Measurements from ENCODE around the gene PNCK.
"Not testable (repeated sequence)": the region's sequence is repeated elsewhere in the genome, so short reads cannot be mapped to it uniquely, and the experiment has no call there.

Gene PNCK

DNA sequence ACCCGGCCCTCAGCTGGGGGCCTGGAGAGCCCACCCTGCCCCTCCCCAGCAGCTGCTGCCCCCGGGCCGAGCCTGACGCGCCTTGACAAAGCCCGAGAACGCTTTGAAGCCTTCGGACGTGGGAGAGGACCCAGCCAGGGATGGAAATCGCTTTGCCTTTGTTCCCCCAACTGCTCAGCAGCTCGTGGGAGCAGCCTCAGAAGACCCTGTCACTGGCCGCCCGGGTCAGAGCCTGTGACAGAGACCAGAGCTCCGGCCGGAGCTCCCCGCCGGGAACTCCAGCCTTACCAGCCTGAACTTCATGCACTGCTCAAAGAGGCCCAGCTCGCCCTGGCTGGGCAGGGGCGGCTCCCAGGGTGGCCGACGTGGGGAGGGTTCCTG is 11.5 kb upstream of the PNCK start:
- Histone ChIP-seq H3K9me3 (no peaks in the 10 kb centered on the region), H3K27me3 (no peaks in the 10 kb centered on the region), H3K4me3 (ENCODE audit: low read depth, low read length) (no peak overlapping the region), H3K4me1 (no peaks in the 10 kb centered on the region), H3K36me3 (no peaks in the 10 kb centered on the region)
- no peak for DNase-seq
- TF ChIP-seq, protein P1, sequence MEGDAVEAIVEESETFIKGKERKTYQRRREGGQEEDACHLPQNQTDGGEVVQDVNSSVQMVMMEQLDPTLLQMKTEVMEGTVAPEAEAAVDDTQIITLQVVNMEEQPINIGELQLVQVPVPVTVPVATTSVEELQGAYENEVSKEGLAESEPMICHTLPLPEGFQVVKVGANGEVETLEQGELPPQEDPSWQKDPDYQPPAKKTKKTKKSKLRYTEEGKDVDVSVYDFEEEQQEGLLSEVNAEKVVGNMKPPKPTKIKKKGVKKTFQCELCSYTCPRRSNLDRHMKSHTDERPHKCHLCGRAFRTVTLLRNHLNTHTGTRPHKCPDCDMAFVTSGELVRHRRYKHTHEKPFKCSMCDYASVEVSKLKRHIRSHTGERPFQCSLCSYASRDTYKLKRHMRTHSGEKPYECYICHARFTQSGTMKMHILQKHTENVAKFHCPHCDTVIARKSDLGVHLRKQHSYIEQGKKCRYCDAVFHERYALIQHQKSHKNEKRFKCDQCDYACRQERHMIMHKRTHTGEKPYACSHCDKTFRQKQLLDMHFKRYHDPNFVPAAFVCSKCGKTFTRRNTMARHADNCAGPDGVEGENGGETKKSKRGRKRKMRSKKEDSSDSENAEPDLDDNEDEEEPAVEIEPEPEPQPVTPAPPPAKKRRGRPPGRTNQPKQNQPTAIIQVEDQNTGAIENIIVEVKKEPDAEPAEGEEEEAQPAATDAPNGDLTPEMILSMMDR (IDR thresholded peaks at IDR 0.05; ENCODE audit: low read depth, low read length), result no peak

DNA sequence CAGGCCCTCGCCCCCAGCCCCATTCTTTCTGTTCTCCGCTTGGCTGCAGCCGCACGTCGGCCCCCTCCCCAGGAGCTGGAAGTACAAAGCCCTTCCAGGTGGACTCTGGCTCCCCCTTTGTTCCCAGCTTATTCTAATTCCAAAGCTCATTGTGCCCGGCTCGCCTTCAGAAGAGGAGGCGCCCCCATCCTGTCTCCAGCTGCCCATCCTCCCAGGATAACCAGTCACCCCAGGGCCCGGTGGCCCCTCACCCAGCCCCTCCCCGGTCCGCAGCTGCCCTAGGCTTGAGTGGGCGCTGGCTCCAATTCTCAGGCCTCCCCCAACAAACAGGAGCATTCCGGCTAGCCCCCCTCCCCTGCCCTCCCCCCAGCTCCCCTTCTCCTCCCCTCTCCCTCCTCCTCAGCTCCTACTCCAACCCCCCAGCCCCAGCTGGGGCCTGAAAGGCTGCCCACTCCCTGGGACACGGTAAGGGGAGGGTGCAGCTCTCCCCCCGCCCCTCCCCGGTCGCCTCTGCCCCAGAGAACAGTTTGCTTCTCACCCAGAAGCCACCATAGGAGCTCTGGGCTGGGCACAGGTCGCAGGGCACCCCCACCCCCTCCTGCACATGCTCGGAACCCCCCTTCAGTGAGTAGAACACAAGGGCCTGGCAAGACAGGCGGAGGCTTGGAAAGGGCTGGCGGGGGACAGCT is 11.0 kb upstream of the PNCK start:
- Histone ChIP-seq H3K27me3 (no peaks in the 10 kb centered on the region), H3K4me1 (no peaks in the 10 kb centered on the region), H3K36me3 (no peaks in the 10 kb centered on the region), H3K4me3 (ENCODE audit: low read depth, low read length) (no peak overlapping the region), H3K9me3 (no peaks in the 10 kb centered on the region)
- no peak for DNase-seq
- TF ChIP-seq, protein P1 (IDR thresholded peaks at IDR 0.05; ENCODE audit: low read depth, low read length), result no peak

DNA sequence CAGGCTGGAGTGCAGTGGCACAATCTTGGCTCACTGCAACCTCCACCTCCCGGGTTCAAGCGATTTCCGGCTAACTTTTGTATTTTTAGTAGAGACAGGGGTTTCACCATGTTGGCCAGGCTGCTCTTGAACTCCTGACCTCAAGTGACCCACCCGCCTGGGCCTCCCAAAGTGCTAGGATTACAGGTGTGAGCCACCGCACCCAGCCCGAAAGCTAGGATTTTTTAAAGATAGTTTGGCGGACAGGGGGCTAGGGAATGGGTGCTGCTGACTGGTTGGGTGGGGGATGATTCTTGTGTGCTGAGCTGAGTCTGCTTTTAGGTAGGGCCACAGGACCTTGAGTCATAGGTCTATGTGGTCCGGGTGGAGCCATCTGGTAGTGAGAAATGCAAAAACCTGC is 9.9 kb upstream of the PNCK start:
- H3K9me3 ChIP-seq; H3K36me3 ChIP-seq; DNase-seq; H3K4me3 ChIP-seq (ENCODE audit: low read depth, low read length); H3K27me3 ChIP-seq; H3K4me1 ChIP-seq: not testable (repeated sequence)

DNA sequence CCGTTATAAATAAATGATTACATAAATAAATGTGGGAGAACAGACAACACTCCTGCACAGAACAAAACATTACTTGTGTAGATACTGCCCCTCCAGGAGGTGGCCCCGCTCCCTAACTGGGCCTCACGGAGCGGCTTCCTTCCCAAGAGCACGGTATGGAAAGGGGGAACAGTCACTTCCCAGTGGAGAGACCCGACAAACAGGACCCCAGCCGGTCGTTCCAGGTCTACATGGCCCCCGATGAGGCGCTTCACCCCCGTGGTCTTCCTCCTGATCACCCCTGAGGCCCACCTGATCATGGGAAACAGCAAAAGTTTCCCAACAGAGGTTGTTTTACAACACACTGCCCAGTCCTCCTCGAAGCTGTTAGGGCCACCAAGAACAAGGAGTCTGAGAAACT is 7.6 kb upstream of the PNCK start:
- TF ChIP-seq, protein P1 (IDR thresholded peaks at IDR 0.05; ENCODE audit: low read depth, low read length), result no peak
- Histone ChIP-seq H3K36me3 (no peaks in the 10 kb centered on the region), H3K4me3 (ENCODE audit: low read depth, low read length) (no peak overlapping the region), H3K27me3 (no peaks in the 10 kb centered on the region), H3K4me1 (no peaks in the 10 kb centered on the region), H3K9me3 (no peaks in the 10 kb centered on the region)
- DNase-seq, result no peak

DNA sequence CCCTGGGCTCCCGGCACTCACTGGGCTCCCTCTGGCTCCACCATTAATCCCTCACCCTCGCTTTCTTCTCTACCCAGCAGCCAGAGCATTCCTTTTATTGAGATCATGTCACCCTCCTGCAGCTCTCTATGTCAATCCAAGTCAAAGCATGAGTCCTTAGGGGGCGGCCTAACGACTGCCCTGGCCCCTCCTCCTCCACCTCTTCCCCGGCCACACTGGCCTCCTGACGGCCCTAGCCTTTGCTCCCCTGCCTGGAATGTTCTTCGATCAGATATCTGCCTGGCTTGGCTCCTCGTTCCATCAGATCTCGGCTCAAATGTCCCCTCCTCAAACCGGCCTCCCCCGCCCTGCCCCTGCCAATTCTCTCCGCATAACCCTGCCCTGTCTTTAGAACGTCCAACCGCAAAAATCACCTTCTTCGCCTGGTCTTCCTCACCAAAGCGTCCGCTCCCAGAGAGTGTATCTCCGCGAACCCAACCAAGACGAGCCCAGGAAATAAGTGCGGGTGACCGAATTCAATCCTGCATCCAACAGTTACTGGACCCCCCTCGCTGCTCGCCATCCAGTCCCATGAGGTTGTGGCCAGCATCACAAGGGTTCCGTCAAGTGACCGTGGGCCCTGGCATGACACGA is 722 bp upstream of the PNCK start:
- TF ChIP-seq, protein P1 (IDR thresholded peaks at IDR 0.05; ENCODE audit: low read depth, low read length), result no peak
- no peak for DNase-seq
- Histone ChIP-seq H3K4me1 (no peaks in the 10 kb centered on the region), H3K27me3 (no peaks in the 10 kb centered on the region), H3K36me3 (no peaks in the 10 kb centered on the region), H3K4me3 (ENCODE audit: low read depth, low read length) (no peak overlapping the region), H3K9me3 (no peaks in the 10 kb centered on the region)

DNA sequence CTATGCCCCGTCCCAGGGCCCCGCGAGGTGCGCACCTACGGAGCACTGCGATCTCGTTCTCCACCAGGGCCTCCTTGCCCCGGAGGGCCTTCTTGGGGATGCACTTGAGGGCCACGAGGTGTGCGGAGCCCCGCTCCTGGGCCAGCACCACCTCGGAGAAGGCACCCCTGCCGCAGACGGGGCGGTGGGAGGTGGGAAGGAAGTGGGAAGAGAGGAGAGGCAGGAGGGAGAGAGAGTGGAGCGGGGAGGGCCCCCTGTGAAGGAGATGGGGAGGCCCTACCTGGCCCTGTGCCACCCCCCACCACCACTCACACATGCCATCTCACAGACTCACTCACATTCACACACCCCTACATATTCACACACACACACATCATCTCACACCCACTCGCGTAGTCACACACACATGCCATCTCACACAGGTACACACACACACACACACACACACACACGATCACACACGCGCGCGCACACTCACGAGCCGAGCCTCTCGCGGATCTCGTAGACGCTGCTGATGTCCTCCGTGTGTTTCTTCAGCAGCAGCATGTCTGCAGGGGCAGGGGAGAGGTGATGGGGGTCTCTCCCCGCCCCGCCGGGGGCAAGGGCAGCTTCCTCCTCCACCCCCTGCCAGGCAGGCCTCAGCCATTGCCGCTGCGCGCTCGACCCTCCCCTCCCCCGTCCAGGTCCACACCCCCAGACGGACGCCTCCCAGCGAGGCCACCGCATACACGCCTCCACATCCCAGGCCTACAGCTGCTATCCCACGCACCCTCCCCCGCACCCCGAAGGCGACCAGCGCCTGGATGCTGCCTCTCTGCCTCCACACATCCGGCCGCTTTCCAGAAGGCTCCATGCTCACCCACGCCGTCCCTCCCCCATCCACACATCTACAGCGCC is 834 bp downstream of the PNCK start:
- H3K27me3 ChIP-seq, result no peaks in the 10 kb centered on the region
- no peaks in the 10 kb centered on the region for H3K9me3 ChIP-seq
- H3K4me3 ChIP-seq (ENCODE audit: low read depth, low read length), result no peak overlapping the region
- TF ChIP-seq, protein P1 (IDR thresholded peaks at IDR 0.05; ENCODE audit: low read depth, low read length), result no peak
- no peaks in the 10 kb centered on the region for H3K4me1 ChIP-seq
- H3K36me3 ChIP-seq, result no peaks in the 10 kb centered on the region
- no peak for DNase-seq

Data from BE2C (cell line).